Measurements from ENCODE around the gene DAGLA.
"Not testable (repeated sequence)": the region's sequence is repeated elsewhere in the genome, so short reads cannot be mapped to it uniquely, and the experiment has no call there.

DAGLA gene

GRCh38 chr11:61669417-61669816 lies 10.8 kb upstream of the DAGLA start:
- H2AFZ ChIP-seq (ENCODE audit: insufficient read depth, low read length, poor library complexity) = no peak overlapping the region
- H3K36me3 ChIP-seq (ENCODE audit: control insufficient read depth in 1 of 2, insufficient read depth in 2 of 2, low read length in 2 of 2) = no peaks in the 10 kb centered on the region
- no peak overlapping the region for H2BK12ac ChIP-seq (ENCODE audit: low read length)
- DNase-seq = no peak
- no peak overlapping the region for H4K91ac ChIP-seq (ENCODE audit: low read depth, low read length)
- no peak overlapping the region for H3K18ac ChIP-seq (ENCODE audit: low read length)
- H3K4ac ChIP-seq (ENCODE audit: low read depth, low read length) = no peak overlapping the region
- H2BK120ac ChIP-seq (ENCODE audit: insufficient read depth, low read length, poor library complexity) = no peak overlapping the region
- H3K4me2 ChIP-seq (ENCODE audit: low read length) = no peak overlapping the region
- H3K27me3 ChIP-seq (ENCODE audit: insufficient read depth, low read length) = no peaks in the 10 kb centered on the region
- H3K23ac ChIP-seq (ENCODE audit: low read length) = no peak overlapping the region
- H3K79me2 ChIP-seq (ENCODE audit: control insufficient read depth, insufficient read depth, low read length, poor library complexity) = no peaks in the 10 kb centered on the region
- H3K14ac ChIP-seq (ENCODE audit: low read length) = no peak overlapping the region
- no peak overlapping the region for H2BK5ac ChIP-seq (ENCODE audit: low read depth, low read length, poor library complexity)
- no peak overlapping the region for H2AK5ac ChIP-seq (ENCODE audit: low read length)
- no peaks in the 10 kb centered on the region for H3K4me1 ChIP-seq (ENCODE audit: control insufficient read depth in 1 of 2, insufficient read depth in 2 of 2, low read length in 2 of 2)
- H3K9me3 ChIP-seq (ENCODE audit: insufficient read depth, low read depth, low read length) = no peaks in the 10 kb centered on the region
- no peaks in the 10 kb centered on the region for H3K79me1 ChIP-seq (ENCODE audit: low read length)
- H3K4me3 ChIP-seq (ENCODE audit: low read depth, low read length) = no peak overlapping the region
- no peak overlapping the region for H3K9ac ChIP-seq (ENCODE audit: low read length)
- no peak overlapping the region for H4K8ac ChIP-seq (ENCODE audit: low read depth, low read length)
- no peak overlapping the region for H4K12ac ChIP-seq (ENCODE audit: low read depth, low read length)
- H3K27ac ChIP-seq (ENCODE audit: low read depth, low read length) = no peak overlapping the region
- WGBS (ENCODE audit: extremely low coverage, insufficient coverage, insufficient read length) = no CpG with 5 or more reads among the region's 4 CpGs

GRCh38 chr11:61670626-61671025 lies 9.6 kb upstream of the DAGLA start:
- H3K9ac ChIP-seq (ENCODE audit: low read length) = no peak overlapping the region
- no peak overlapping the region for H4K8ac ChIP-seq (ENCODE audit: low read depth, low read length)
- no peak overlapping the region for H3K4ac ChIP-seq (ENCODE audit: low read depth, low read length)
- H3K4me2 ChIP-seq (ENCODE audit: low read length) = no peak overlapping the region
- no peak overlapping the region for H4K91ac ChIP-seq (ENCODE audit: low read depth, low read length)
- no peak overlapping the region for H3K18ac ChIP-seq (ENCODE audit: low read length)
- H2AFZ ChIP-seq (ENCODE audit: insufficient read depth, low read length, poor library complexity) = no peak overlapping the region
- H3K14ac ChIP-seq (ENCODE audit: low read length) = no peak overlapping the region
- DNase-seq = no peak
- H4K12ac ChIP-seq (ENCODE audit: low read depth, low read length) = no peak overlapping the region
- no peak overlapping the region for H3K23ac ChIP-seq (ENCODE audit: low read length)
- no CpG with 5 or more reads among the region's 2 CpGs for WGBS (ENCODE audit: extremely low coverage, insufficient coverage, insufficient read length)
- H3K4me1 ChIP-seq (ENCODE audit: control insufficient read depth in 1 of 2, insufficient read depth in 2 of 2, low read length in 2 of 2) = no peaks in the 10 kb centered on the region
- no peak overlapping the region for H2BK5ac ChIP-seq (ENCODE audit: low read depth, low read length, poor library complexity)
- no peak overlapping the region for H2BK12ac ChIP-seq (ENCODE audit: low read length)
- no peaks in the 10 kb centered on the region for H3K27me3 ChIP-seq (ENCODE audit: insufficient read depth, low read length)
- H3K79me1 ChIP-seq (ENCODE audit: low read length) = no peaks in the 10 kb centered on the region
- no peaks in the 10 kb centered on the region for H3K9me3 ChIP-seq (ENCODE audit: insufficient read depth, low read depth, low read length)
- H3K79me2 ChIP-seq (ENCODE audit: control insufficient read depth, insufficient read depth, low read length, poor library complexity) = no peaks in the 10 kb centered on the region
- H2BK120ac ChIP-seq (ENCODE audit: insufficient read depth, low read length, poor library complexity) = no peak overlapping the region
- H3K36me3 ChIP-seq (ENCODE audit: control insufficient read depth in 1 of 2, insufficient read depth in 2 of 2, low read length in 2 of 2) = no peaks in the 10 kb centered on the region
- H2AK5ac ChIP-seq (ENCODE audit: low read length) = no peak overlapping the region
- H3K4me3 ChIP-seq (ENCODE audit: low read depth, low read length) = no peak overlapping the region
- no peak overlapping the region for H3K27ac ChIP-seq (ENCODE audit: low read depth, low read length)

GRCh38 chr11:61671527-61671926 lies 8.7 kb upstream of the DAGLA start:
- no peaks in the 10 kb centered on the region for H3K36me3 ChIP-seq (ENCODE audit: control insufficient read depth in 1 of 2, insufficient read depth in 2 of 2, low read length in 2 of 2)
- H3K18ac ChIP-seq (ENCODE audit: low read length) = no peak overlapping the region
- H2BK12ac ChIP-seq (ENCODE audit: low read length) = no peak overlapping the region
- H3K27me3 ChIP-seq (ENCODE audit: insufficient read depth, low read length) = no peaks in the 10 kb centered on the region
- H2BK120ac ChIP-seq (ENCODE audit: insufficient read depth, low read length, poor library complexity) = no peak overlapping the region
- H2BK5ac ChIP-seq (ENCODE audit: low read depth, low read length, poor library complexity) = no peak overlapping the region
- H4K91ac ChIP-seq (ENCODE audit: low read depth, low read length) = no peak overlapping the region
- DNase-seq = peak; percentile 29 to 41
- H4K12ac ChIP-seq (ENCODE audit: low read depth, low read length) = no peak overlapping the region
- no peak overlapping the region for H3K9ac ChIP-seq (ENCODE audit: low read length)
- no peak overlapping the region for H3K4ac ChIP-seq (ENCODE audit: low read depth, low read length)
- H3K79me1 ChIP-seq (ENCODE audit: low read length) = no peaks in the 10 kb centered on the region
- H3K4me3 ChIP-seq (ENCODE audit: low read depth, low read length) = no peak overlapping the region
- no peak overlapping the region for H2AK5ac ChIP-seq (ENCODE audit: low read length)
- H2AFZ ChIP-seq (ENCODE audit: insufficient read depth, low read length, poor library complexity) = no peak overlapping the region
- H3K79me2 ChIP-seq (ENCODE audit: control insufficient read depth, insufficient read depth, low read length, poor library complexity) = no peaks in the 10 kb centered on the region
- no peak overlapping the region for H4K8ac ChIP-seq (ENCODE audit: low read depth, low read length)
- no peaks in the 10 kb centered on the region for H3K9me3 ChIP-seq (ENCODE audit: insufficient read depth, low read depth, low read length)
- H3K27ac ChIP-seq (ENCODE audit: low read depth, low read length) = no peak overlapping the region
- no peaks in the 10 kb centered on the region for H3K4me1 ChIP-seq (ENCODE audit: control insufficient read depth in 1 of 2, insufficient read depth in 2 of 2, low read length in 2 of 2)
- no peak overlapping the region for H3K23ac ChIP-seq (ENCODE audit: low read length)
- WGBS (ENCODE audit: extremely low coverage, insufficient coverage, insufficient read length) = no CpG with 5 or more reads among the region's 5 CpGs
- no peak overlapping the region for H3K14ac ChIP-seq (ENCODE audit: low read length)
- H3K4me2 ChIP-seq (ENCODE audit: low read length) = no peak overlapping the region

GRCh38 chr11:61673946-61674467 lies 6.2 kb upstream of the DAGLA start:
- H3K79me1 ChIP-seq (ENCODE audit: low read length); H3K79me2 ChIP-seq (ENCODE audit: control insufficient read depth, insufficient read depth, low read length, poor library complexity); H4K12ac ChIP-seq (ENCODE audit: low read depth, low read length); H3K4me3 ChIP-seq (ENCODE audit: low read depth, low read length); H3K4me1 ChIP-seq (ENCODE audit: control insufficient read depth in 1 of 2, insufficient read depth in 2 of 2, low read length in 2 of 2); H3K9ac ChIP-seq (ENCODE audit: low read length); H3K14ac ChIP-seq (ENCODE audit: low read length); H3K4ac ChIP-seq (ENCODE audit: low read depth, low read length); H2BK5ac ChIP-seq (ENCODE audit: low read depth, low read length, poor library complexity); H3K18ac ChIP-seq (ENCODE audit: low read length); H3K36me3 ChIP-seq (ENCODE audit: control insufficient read depth in 1 of 2, insufficient read depth in 2 of 2, low read length in 2 of 2); H2AK5ac ChIP-seq (ENCODE audit: low read length); DNase-seq; H4K91ac ChIP-seq (ENCODE audit: low read depth, low read length); H4K8ac ChIP-seq (ENCODE audit: low read depth, low read length); H3K27ac ChIP-seq (ENCODE audit: low read depth, low read length); H2BK120ac ChIP-seq (ENCODE audit: insufficient read depth, low read length, poor library complexity); H3K27me3 ChIP-seq (ENCODE audit: insufficient read depth, low read length); H3K4me2 ChIP-seq (ENCODE audit: low read length); H3K23ac ChIP-seq (ENCODE audit: low read length); H2AFZ ChIP-seq (ENCODE audit: insufficient read depth, low read length, poor library complexity); H2BK12ac ChIP-seq (ENCODE audit: low read length); H3K9me3 ChIP-seq (ENCODE audit: insufficient read depth, low read depth, low read length): not testable (repeated sequence)
- WGBS (ENCODE audit: extremely low coverage, insufficient coverage, insufficient read length) = no CpG with 5 or more reads among the region's 2 CpGs

All from trophoblast cell (in vitro differentiated cells and primary cell).